Lung (tissue), 12 donors: ENCODE data around the gene DPH1. TPM values are rescaled to one million over a fixed set of nuclear protein-coding genes. Genes with fewer than 3 reads are reported as not detected.
A peak's percentile ranks its signal among the peaks of the same experiment; 100 is the strongest.

Source experiments
- ATAC-seq: fragments of 200-7000 bp; cut with Tn5 transposase; one replicate; pipeline ENCODE4 v1.9.1; 2020; ENCODE audit warnings: moderate number of reproducible peaks; ENCODE audit not compliant: insufficient read depth, low FRiP score
- DNase-seq, 3 donors: peaks; one replicate each; pipeline ENCODE4 v3.0.0-alpha.2; 2013 to 2017
- H3K27ac ChIP-seq, 2 donors: one replicate each; pipeline ENCODE4 v1.5.1; 2013; ENCODE audit warnings: mild to moderate bottlenecking in 2 of 2, moderate library complexity in 2 of 2, control low read depth in 1 of 2, inconsistent platforms in 1 of 2, low read depth in 1 of 2, low read length in 1 of 2
- H3K27me3 ChIP-seq, 3 donors: one replicate each; pipeline ENCODE4 v1.5.1; 2013; ENCODE audit warnings: low read length in 2 of 3; ENCODE audit not compliant: control insufficient read depth in 3 of 3, insufficient read depth in 3 of 3
- H3K36me3 ChIP-seq, 4 donors: one replicate each; pipeline ENCODE4 v1.5.1; 2013; ENCODE audit warnings: low read length in 4 of 4, mild to moderate bottlenecking in 1 of 4, moderate library complexity in 1 of 4; ENCODE audit not compliant: control insufficient read depth in 4 of 4, insufficient read depth in 4 of 4
- H3K4me1 ChIP-seq, 5 donors: one replicate each; pipeline ENCODE4 v1.5.1; 2013; ENCODE audit warnings: low read length in 5 of 5, mild to moderate bottlenecking in 2 of 5, moderate library complexity in 1 of 5; ENCODE audit not compliant: control insufficient read depth in 5 of 5, insufficient read depth in 5 of 5
- H3K4me3 ChIP-seq: one replicate; pipeline ENCODE4 v1.5.1; 2013; ENCODE audit warnings: mild to moderate bottlenecking, control low read depth, moderate library complexity
- H3K9ac ChIP-seq, 2 donors: one replicate each; pipeline ENCODE4 v1.5.1; 2013; ENCODE audit warnings: low read length in 2 of 2, control low read depth in 1 of 2; ENCODE audit not compliant: insufficient read depth in 1 of 2
- H3K9me3 ChIP-seq, 4 donors: one replicate each; pipeline ENCODE4 v1.5.1; 2013; ENCODE audit warnings: low read length in 3 of 4, mild to moderate bottlenecking in 1 of 4, moderate library complexity in 1 of 4; ENCODE audit not compliant: control insufficient read depth in 4 of 4, insufficient read depth in 3 of 4
- CTCF ChIP-seq: IDR thresholded peaks from 2 replicates; pipeline ENCODE4 v1.5.1; 2012; ENCODE audit warnings: mild to moderate bottlenecking; ENCODE audit errors: control extremely low read depth, extremely low read depth
- WGBS, 2 donors: extraction: QIAGEN DNeasy Blood & Tissue Kit; methylation state at CpG; one replicate each; pipeline ENCODE4 v1.1.7; 2013; 5-methylcytosine and 5-hydroxymethylcytosine counted together
- polyA plus RNA-seq, 2 donors: library from polyadenylated mRNA; stranded (reverse); fragments of 200-250 nt; gene quantifications; one replicate each; pipeline ENCODE4 v1.2.1, GENCODE V29; 2013
- total RNA-seq, 2 donors: library from RNA; depleted of rRNA in 1 of 2; stranded (reverse); fragments of >200 nt in 1 of 2; gene quantifications; one replicate each; pipeline ENCODE4 v1.2.1, GENCODE V29; 2014 to 2021
- donor health status: control.
- donor health status: control.
- donor health status: Bipolar disorder and iron deficiency.
- donor health status: healthy.
- donor health status: DM: yes; HTN: yes; CAD: no.

DPH1 gene
- total and polyA plus RNA-seq, 4 donors: 21.1 to 37.8 (median 27.2) TPM

GRCh38 chr17:2047590-2047989 is 17.6 kb downstream of the DPH1 start:
- H3K9ac ChIP-seq: no peak overlapping the region
- H3K36me3 ChIP-seq: peaks cover 0 to 12% (median 6%) of the 10 kb centered on the region in 4 donors
- peaks cover 0 to 8% (median 2%) of the 10 kb centered on the region in 3 donors for H3K27me3 ChIP-seq
- H3K4me3 ChIP-seq: no peak overlapping the region
- no peak for DNase-seq
- H3K9me3 ChIP-seq: no peaks in the 10 kb centered on the region
- H3K27ac ChIP-seq: no peak overlapping the region
- WGBS, 2 donors: 88 to 94% methylated on average over 6 of the region's 6 CpGs
- TF ChIP-seq CTCF: no peak
- peaks cover 7 to 17% (median 12%) of the 10 kb centered on the region in 5 donors for H3K4me1 ChIP-seq
- no peak for ATAC-seq

- no peak for ATAC-seq
- 20 to 21% methylated on average over 9 of the region's 9 CpGs for whole genome bisulfite sequencing, 2 donors
- Histone ChIP-seq H3K9me3 (no peaks in the 10 kb centered on the region), H3K4me3 (no peak overlapping the region), H3K9ac (peak overlapping the region in 1 of 2 donors; percentile 85), H3K27ac (no peak overlapping the region), H3K36me3 (peaks cover 0 to 6% (median 0%) of the 10 kb centered on the region in 4 donors), H3K27me3 (peaks cover 0 to 8% (median 2%) of the 10 kb centered on the region in 3 donors), H3K4me1 (peaks cover 7 to 14% (median 12%) of the 10 kb centered on the region in 5 donors)
- no peak for TF ChIP-seq CTCF
- peak in 1 of 3 donors; percentile 14 for DNase-seq
Measured at GRCh38 chr17:2048805-2049204, 18.9 kb downstream of the DPH1 start.

- H3K9me3 ChIP-seq: no peaks in the 10 kb centered on the region
- peaks cover 0 to 3% (median 0%) of the 10 kb centered on the region in 4 donors for H3K36me3 ChIP-seq
- TF ChIP-seq CTCF: no peak
- H3K4me1 ChIP-seq: peaks cover 7 to 22% (median 13%) of the 10 kb centered on the region in 5 donors
- ATAC-seq: peak; percentile 51
- WGBS, 2 donors: 2 to 6% methylated on average over 48 to 104 of the region's 104 CpGs
- H3K4me3 ChIP-seq: peak overlapping the region; percentile 76
- H3K9ac ChIP-seq: peak overlapping the region; percentile 81 to 85
- H3K27me3 ChIP-seq: peaks cover 0 to 9% (median 2%) of the 10 kb centered on the region in 3 donors
- H3K27ac ChIP-seq: peak overlapping the region; percentile 11 to 57
- DNase-seq: peak; percentile 85 to 91 (median 90)
Measured at GRCh38 chr17:2049333-2050299, 19.7 kb downstream of the DPH1 start.
